NCI-H1694 treated with DMSO at 0.1 percent for 48 hours (cell line): Measurements from ENCODE around the gene PLRG1.
"Not testable (repeated sequence)": the region's sequence is repeated elsewhere in the genome, so short reads cannot be mapped to it uniquely, and the experiment has no call there.

Experiments
- DNase-seq: peaks from one replicate; lab custom pipeline; 2025; lab: John Stamatoyannopoulos, UW

PLRG1 gene

GRCh38 chr4:154549894-154550790 is at the start of gene PLRG1:
Gene PLRG1 (minus strand): TSS chr4:154550400. CDS start chr4:154550308, 92 bp downstream.
- peak; percentile 84 for DNase-seq

- DNase-seq = no peak
Observed at GRCh38 chr4:154597798-154598774, 47.9 kb upstream of the PLRG1 start.

- not testable (repeated sequence) for DNase-seq
Observed at GRCh38 chr4:154597281-154597680, 47.1 kb upstream of the PLRG1 start.

- DNase-seq = no peak
Observed at GRCh38 chr4:154595807-154596206, 45.6 kb upstream of the PLRG1 start.

- not testable (repeated sequence) for DNase-seq
Observed at GRCh38 chr4:154594343-154594742, 44.1 kb upstream of the PLRG1 start.

- no peak for DNase-seq
Observed at GRCh38 chr4:154593868-154594267, 43.7 kb upstream of the PLRG1 start.

GRCh38 chr4:154591890-154592289 is 41.7 kb upstream of the PLRG1 start:
- DNase-seq = no peak

- no peak for DNase-seq
Observed at GRCh38 chr4:154590329-154591006, 40.3 kb upstream of the PLRG1 start, which contains the start of gene FGA. Gene FGA (minus strand): TSS chr4:154590742. CDS start chr4:154590687, 55 bp downstream.

GRCh38 chr4:154589296-154590197 is 39.3 kb upstream of the PLRG1 start:
- DNase-seq = no peak

GRCh38 chr4:154588198-154588597 is 38.0 kb upstream of the PLRG1 start:
- no peak for DNase-seq

GRCh38 chr4:154586296-154587033 is 36.3 kb upstream of the PLRG1 start:
- DNase-seq = no peak

- DNase-seq = no peak
Observed at GRCh38 chr4:154585369-154586018, 35.3 kb upstream of the PLRG1 start.

GRCh38 chr4:154584259-154584658 is 34.1 kb upstream of the PLRG1 start:
- no peak for DNase-seq

- DNase-seq = no peak
Observed at GRCh38 chr4:154583677-154584076, 33.5 kb upstream of the PLRG1 start.

GRCh38 chr4:154583230-154583629 is 33.0 kb upstream of the PLRG1 start:
- no peak for DNase-seq

- DNase-seq = no peak
Observed at GRCh38 chr4:154582723-154583122, 32.5 kb upstream of the PLRG1 start.

GRCh38 chr4:154579927-154580326 is 29.7 kb upstream of the PLRG1 start:
- no peak for DNase-seq

GRCh38 chr4:154578919-154579318 is 28.7 kb upstream of the PLRG1 start:
- no peak for DNase-seq

- DNase-seq = no peak
Observed at GRCh38 chr4:154577324-154577723, 27.1 kb upstream of the PLRG1 start.

- DNase-seq = no peak
Observed at GRCh38 chr4:154574311-154574710, 24.1 kb upstream of the PLRG1 start.
